ENCODE results near the gene TRERF1.

The TRERF1 gene

GRCh38 chr6:42426191-42426590, 25.5 kb downstream of the TRERF1 start:
- TF ChIP-seq CTCF (IDR thresholded peaks at IDR 0.05; ENCODE audit: insufficient read depth, low read depth, low read length, missing control alignments) = no peak
- H3K4me3 ChIP-seq (ENCODE audit: low read depth, low read length) = no peak overlapping the region; the same call in 1 of the 2 replicates
- DNase-seq (ENCODE audit: low read depth) = peak; percentile 41

GRCh38 chr6:42424906-42425474, 26.7 kb downstream of the TRERF1 start:
- no peak for TF ChIP-seq CTCF (IDR thresholded peaks at IDR 0.05; ENCODE audit: insufficient read depth, low read depth, low read length, missing control alignments)
- H3K4me3 ChIP-seq (ENCODE audit: low read depth, low read length) = no peak overlapping the region
- DNase-seq (ENCODE audit: low read depth) = no peak

- TF ChIP-seq CTCF (IDR thresholded peaks at IDR 0.05; ENCODE audit: insufficient read depth, low read depth, low read length, missing control alignments) = no peak
- DNase-seq (ENCODE audit: low read depth) = peak; percentile 91
These were observed 28.5 kb downstream of the TRERF1 start for GRCh38 chr6:42423244-42423643.

GRCh38 chr6:42420741-42421140, 31.0 kb downstream of the TRERF1 start:
- no peak overlapping the region for H3K4me3 ChIP-seq (ENCODE audit: low read depth, low read length)
- no peak for TF ChIP-seq CTCF (IDR thresholded peaks at IDR 0.05; ENCODE audit: insufficient read depth, low read depth, low read length, missing control alignments)
- no peak for DNase-seq (ENCODE audit: low read depth)

More at GRCh38 chr6:42423244-42423643, 28.5 kb downstream of the TRERF1 start:
- H3K4me3 ChIP-seq (ENCODE audit: low read depth, low read length) = no peak overlapping the region

- no peak for TF ChIP-seq CTCF (IDR thresholded peaks at IDR 0.05; ENCODE audit: insufficient read depth, low read depth, low read length, missing control alignments)
- H3K4me3 ChIP-seq (ENCODE audit: low read depth, low read length) = no peak overlapping the region
- DNase-seq (ENCODE audit: low read depth) = no peak
These were observed 32.0 kb downstream of the TRERF1 start for GRCh38 chr6:42419490-42420280.

- TF ChIP-seq CTCF (IDR thresholded peaks at IDR 0.05; ENCODE audit: insufficient read depth, low read depth, low read length, missing control alignments) = no peak
- no peak for DNase-seq (ENCODE audit: low read depth)
- no peak overlapping the region for H3K4me3 ChIP-seq (ENCODE audit: low read depth, low read length)
These were observed 33.0 kb downstream of the TRERF1 start for GRCh38 chr6:42418724-42419123.
